IPS-18c (cell line): ENCODE data around the gene ARL3.
"Not testable (repeated sequence)": the region's sequence is repeated elsewhere in the genome, so short reads cannot be mapped to it uniquely, and the experiment has no call there.

Experiments used
- H3K4me3 ChIP-seq: 2 replicates; pipeline ENCODE4 v1.7.0; 2013; ENCODE audit warnings: low read depth, mild to moderate bottlenecking, low read length, moderate library complexity; ENCODE audit not compliant: insufficient read depth
- H3K9me3 ChIP-seq: one replicate; pipeline ENCODE4 v1.6.1; 2013; ENCODE audit warnings: mild to moderate bottlenecking, low read length, moderate library complexity; ENCODE audit not compliant: control insufficient read depth, insufficient read depth

Gene ARL3

DNA sequence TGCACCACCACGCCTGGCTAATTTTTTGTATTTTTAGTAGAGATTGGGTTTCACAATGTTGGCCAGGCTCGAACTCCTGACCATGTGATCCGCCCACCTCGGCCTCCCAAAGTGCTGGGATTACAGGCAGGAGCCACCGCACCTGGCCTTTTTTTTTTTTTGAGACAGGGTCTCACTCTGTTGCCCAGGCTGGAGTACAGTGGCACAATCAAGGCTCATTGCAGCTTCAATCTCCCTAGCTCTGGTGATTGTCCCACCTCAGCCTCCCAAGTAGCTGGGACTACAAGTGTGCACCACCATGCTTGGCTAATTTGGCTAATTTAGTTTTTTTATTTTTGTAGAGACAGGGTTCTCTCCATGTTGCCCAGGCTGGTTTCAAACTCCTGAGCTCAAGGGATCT, 28.1 kb upstream of the ARL3 start:
- not testable (repeated sequence) for H3K9me3 ChIP-seq, H3K4me3 ChIP-seq

DNA sequence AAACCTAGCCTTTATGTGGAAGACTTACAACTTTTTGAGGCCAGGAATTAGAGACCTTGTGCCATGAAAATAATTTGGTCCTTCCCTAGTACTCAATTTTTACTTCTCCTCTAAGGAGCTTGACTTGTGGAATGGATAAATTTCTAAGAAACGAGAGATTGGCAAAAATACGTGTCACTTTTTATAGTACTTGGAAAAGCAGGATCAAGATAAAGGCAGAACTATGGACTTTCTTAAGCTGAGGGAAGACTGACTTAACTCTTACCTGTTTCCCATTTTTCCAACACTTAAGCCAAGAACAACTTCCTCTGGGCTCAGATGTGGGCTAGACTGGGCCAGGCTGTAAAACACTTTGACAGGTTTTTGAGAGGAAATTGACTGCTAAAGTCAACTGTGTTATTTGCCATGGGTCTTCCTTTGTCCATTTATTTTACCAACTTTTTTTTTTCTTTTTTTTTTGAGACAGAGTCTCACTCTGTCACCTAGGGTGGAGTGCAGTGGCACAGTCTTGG, 27.6 kb upstream of the ARL3 start:
- Histone ChIP-seq H3K9me3 (no peaks in the 10 kb centered on the region), H3K4me3 (no peak overlapping the region)

DNA sequence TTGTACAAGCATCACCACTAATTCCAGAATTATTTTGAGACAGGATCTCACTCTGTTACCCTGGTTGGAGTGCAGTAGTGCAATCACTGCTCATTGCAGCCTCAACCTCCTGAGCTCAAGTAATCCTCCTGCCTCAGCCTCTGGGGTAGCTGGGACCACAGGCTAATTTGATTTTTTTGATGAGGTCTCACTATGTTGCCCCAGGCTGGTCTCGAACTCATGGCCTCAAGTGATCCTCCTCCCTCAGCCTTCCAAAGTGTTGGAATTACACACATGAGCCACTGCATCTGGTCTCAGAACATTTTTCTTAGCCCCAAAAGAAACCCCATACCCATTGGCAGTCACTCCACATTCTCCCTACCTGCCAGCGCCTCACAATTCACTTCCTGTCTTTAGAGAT, 26.0 kb upstream of the ARL3 start:
- no peaks in the 10 kb centered on the region for H3K9me3 ChIP-seq

DNA sequence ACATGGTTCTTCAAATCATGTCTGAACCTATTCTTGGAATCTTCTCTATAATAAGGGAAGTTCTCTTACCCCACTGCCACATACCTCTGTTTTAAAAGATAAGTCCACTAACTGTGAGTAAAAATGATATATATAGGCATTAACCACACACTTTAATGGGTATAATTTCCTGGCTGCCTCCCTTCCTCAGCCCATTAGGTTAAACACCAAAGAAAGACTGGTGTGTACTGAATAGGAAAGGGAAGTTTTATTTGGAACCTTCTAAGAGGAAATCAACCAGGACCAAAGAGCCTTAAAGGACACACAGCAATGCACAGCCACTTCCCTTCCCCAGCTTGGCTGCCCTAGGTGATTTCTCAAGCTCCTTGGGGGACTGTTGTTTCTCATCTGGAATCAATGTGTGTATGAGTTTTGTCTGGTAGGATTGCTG, 24.5 kb upstream of the ARL3 start:
- Histone ChIP-seq H3K9me3 (no peaks in the 10 kb centered on the region), H3K4me3 (no peak overlapping the region)

More for the DNA sequence above, 26.0 kb upstream of the ARL3 start:
- H3K4me3 ChIP-seq, result no peak overlapping the region

DNA sequence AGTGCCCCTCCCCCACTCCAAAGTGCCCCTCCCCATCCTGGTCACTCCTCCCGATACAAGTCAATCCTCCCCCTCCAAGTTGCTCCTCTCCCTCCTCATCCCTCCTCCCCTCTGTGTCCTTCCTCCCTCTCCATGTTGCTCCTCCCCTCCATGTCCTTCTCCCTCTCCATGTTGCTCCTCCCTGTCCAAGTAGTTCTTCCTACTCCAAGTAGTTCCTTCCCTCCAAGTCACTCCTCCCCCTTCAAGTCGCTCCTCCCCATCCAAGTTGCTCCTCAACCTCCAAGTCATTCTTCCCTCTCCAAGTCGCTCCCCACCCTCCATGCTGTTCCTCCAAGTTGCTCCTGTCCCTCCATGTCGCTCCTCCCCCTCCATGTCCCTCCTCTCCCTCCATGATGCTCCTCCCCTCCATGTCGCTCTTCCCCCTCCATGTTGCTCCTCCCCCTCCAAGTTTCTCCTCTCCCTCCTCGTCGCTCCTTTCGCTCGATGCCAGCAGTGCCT, 20.9 kb upstream of the ARL3 start:
- Histone ChIP-seq H3K9me3 (no peaks in the 10 kb centered on the region), H3K4me3 (no peak overlapping the region; the same call in 1 of the 2 replicates)

DNA sequence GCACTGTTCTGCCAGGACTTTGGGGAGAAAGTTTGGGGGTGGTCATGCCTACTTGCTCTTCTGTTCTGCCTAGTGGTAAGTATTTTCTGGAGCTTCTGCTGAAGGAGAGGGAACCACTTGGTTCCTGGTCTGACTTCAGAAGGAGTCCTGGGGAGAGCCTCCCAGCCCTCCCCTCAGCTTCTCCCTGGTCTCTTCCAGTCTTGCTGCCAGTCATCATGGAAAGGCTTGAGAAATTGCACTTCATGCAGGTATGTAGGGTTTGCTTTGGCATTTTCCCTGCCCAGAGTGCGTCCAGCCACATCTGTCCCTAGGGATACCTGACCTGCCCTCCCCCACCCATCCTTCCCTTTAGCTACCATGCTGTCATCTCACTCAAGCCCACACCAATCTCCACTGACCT, 18.5 kb upstream of the ARL3 start:
- H3K9me3 ChIP-seq, result no peaks in the 10 kb centered on the region
- H3K4me3 ChIP-seq, result no peak overlapping the region

DNA sequence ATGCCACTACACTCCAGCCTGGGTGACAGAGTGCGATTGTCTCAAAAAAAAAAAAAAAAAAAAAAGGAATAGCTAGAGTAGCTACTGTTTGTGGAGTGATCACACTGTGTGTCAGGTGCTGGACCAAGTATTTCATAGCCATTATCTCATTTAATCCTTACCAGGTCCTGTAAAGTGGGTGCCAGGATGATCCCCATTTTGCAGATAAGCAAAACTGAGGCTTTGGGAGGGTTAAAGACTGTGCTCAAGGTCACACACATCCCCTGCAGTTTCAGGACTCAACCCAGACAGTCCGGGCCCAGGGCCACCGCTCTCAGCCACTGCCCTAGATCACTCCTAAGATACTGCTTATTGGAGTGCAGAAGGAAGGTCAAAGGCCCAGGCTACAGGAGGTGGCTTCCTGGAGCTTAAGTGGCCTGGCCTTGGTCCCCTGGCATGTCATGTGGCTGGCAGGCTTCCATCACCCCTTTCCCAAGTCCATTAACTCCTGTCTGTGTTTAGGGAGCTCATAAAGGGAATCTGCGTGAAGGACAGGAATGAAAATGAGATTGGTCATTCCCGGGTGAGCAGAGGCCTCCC, 17.1 kb upstream of the ARL3 start:
- no peak overlapping the region for H3K4me3 ChIP-seq
- no peaks in the 10 kb centered on the region for H3K9me3 ChIP-seq

DNA sequence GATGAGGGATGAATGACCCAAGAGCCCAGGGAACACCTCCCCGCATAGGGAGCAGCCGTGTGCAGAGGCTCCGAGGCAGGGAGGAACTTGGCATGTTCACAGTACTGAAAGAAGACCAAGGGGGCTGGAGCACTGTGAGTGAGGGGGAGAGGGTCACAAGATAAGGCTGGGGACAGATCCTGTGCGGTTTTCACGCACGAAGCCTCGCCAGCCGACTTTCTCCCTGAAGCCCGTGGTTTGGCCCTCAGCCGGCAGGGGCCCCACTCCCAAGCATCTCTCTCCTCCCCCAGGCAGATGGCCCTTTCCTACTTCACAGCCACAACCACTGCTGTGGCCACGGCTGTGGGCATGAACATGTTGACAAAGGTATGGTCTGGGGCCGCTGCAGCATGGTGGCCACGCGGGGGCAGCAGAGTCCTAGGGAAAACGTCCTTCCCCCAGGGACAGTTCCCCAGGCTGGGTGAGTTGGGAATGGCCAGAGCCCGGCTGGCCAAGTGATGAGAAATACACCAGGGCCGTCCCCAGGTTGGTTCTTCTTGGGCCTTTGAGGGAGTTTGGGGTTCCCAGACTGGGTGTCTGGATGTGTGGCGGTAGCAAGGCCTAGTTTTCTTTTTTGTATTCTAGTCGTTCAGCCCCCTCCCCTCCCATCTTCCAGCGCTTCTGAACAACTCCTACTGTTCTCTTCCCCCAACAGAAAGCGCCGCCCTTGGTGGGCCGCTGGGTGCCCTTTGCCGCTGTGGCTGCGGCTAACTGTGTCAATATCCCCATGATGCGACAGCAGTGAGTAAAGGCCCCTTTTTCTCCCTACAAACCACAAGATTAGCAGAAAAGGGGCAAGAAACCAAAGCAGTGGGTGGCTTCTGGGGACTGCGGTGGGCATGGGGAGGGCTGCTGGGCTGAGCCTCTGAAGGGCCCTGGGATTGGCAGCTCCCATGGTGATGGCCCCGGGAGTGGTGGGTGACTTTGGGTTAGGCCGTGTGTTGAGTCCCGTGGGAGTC, 15.1 kb upstream of the ARL3 start:
- Histone ChIP-seq H3K9me3 (no peaks in the 10 kb centered on the region), H3K4me3 (no peak overlapping the region)

DNA sequence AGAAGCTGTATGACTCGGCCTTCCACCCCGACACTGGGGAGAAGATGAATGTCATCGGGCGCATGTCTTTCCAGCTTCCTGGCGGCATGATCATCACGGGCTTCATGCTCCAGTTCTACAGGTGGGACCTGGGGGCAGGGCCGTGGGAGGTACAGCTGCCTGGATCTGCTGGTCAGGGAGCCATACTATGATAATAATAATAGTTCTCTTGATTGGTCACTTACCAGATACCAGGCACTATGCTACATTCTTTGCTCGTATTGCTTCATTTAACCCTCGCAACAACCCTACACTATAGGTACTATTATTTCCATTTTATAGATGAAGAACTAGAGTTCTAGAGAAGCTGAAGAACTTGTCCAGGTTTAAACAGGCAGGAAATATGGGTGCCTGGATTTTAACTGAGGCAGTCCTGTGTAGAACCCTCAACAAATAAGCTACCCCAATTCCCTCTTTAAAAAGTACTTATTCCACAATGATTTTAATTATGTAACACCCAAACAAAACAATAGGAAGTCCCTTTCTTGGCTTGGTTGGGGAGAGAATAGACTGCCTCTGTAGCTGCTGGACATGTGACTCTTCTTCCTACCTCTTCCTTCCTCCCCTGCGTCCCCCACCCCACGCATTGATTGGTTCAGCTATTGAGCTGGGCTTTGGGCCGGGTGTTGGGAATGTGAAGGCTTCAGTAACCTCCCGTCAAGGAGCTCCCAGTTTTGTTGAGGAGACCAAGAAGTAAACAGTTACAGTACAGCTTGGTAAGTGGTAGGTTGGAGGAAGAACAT, 13.0 kb upstream of the ARL3 start:
- no peak overlapping the region for H3K4me3 ChIP-seq

DNA sequence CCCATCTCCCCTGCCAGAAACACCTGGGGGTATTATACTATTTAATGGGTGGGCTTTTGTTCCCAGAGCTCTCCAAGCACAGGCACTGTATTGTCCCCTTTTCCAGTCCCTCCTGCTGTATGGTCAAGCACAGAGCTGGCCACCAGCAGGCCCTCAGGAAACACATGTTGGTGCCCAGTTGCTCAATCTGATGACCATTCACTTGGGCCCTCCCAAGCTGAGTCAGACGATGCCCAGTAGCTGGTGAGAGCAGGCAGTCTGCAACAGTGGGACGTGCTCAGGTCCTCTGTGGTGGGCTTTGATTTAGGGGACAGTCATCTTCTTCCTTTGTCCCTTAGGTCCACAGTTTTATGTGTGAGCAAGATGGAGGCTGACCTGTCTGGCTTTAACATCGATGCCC, 12.1 kb upstream of the ARL3 start:
- Histone ChIP-seq H3K4me3 (no peak overlapping the region), H3K9me3 (no peaks in the 10 kb centered on the region)

More for the DNA sequence above, 13.0 kb upstream of the ARL3 start:
- no peaks in the 10 kb centered on the region for H3K9me3 ChIP-seq

DNA sequence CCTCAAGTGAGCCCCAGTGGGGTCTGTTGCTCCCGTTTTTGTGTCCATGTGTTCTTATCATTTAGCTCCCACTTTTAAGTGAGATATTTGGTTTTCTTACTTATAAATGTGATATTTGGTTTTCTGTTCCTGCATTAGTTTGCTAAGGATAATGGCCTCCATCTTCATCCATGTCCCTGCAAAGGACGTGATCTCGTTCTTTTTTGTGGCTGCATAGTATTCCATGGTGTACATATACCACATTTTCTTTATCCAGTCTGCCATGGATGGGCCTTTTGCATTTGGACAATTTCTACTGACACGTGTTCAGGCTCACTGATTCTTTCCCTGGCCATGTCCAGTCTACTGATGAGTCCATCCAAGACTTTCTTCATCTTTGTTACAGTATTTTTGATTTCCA, 9.8 kb upstream of the ARL3 start:
- H3K4me3 ChIP-seq, result no peak overlapping the region

DNA sequence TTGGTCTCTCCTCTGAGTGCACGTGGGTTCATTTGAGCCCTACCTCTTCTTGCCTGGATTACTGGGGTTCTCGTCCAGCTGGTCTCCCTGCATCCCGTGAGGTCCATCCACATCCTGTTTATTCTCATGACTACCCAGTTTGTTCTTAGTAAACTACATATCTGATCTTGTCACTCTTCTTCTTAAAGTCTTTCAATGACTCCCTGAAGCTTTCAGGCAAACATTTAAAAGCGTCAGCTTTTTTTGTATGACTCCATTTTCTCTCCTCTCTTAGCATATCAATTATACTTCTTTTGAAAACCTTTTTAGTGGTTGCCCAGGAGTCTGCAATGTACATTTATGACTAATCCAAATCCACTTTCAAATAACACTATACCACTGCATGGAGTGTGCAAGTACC, 7.8 kb upstream of the ARL3 start:
- Histone ChIP-seq H3K4me3 (no peak overlapping the region), H3K9me3 (no peaks in the 10 kb centered on the region)

More for the DNA sequence above, 9.8 kb upstream of the ARL3 start:
- no peaks in the 10 kb centered on the region for H3K9me3 ChIP-seq

DNA sequence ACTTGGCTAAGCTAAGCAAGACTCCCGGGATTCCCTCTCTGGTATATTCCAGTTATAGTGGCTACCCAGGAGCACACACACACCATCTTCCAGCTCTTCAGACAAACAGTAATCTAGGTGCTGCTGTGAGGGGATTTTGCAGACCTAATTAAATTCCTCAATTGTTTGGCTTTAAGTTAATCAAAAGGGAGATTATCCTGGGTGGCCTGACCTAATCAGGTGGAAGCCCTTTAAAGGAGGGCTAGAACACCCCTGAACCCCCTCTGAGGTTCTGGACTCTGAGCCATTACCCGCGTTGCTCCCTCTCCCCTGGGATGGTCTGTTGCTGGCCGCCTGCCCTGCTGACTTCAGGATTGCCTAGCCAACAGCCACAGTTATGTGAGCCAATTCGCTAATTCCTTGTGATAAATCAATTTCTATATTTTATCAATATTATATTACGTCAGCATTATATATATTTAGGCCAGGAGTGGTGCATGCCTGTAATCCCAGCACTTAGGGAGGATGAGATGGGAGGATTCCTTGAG, 6.6 kb upstream of the ARL3 start:
- Histone ChIP-seq H3K4me3 (no peak overlapping the region), H3K9me3 (no peaks in the 10 kb centered on the region)

DNA sequence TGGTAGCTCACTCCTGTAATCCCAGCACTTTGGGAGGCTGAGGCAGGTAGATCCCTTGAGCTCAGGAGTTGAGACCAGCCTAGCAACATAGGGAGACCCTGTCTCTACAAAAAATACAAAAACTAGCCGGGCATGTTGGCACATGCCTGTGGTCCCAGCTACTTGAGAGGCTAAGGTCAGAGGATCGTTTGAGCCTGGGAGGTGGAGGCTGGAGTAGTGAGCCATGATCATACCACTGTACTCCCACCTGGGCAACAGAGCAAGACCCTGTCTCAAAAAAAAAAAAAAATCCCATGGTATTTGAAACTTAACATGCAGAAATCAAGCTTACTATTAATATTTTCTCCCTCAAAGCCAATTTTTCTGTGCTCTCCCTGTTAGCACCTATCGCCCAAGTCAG, 6.1 kb upstream of the ARL3 start:
- Histone ChIP-seq H3K4me3 (no peak overlapping the region), H3K9me3 (no peaks in the 10 kb centered on the region)

DNA sequence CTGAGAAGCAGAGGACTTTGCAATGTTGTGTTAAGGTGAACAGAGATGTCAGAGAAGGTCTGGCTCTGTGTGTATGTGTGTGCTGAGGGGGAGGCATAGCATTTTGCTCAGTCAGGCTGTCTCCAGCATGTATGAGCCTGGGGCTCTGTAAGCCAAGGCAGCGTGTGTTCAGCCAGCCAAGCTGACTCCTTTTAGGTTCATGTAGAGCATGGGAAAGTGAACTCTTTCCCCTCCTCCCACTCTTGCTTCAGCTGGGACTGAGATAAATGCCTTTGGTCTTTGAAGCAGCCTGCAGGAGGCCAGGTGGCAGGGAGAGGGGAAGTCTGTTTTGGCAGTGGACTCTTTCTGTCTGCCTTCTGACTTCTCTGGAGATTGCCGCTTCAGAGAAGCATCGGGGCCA, 4.0 kb upstream of the ARL3 start:
- Histone ChIP-seq H3K4me3 (no peak overlapping the region), H3K9me3 (no peaks in the 10 kb centered on the region)

DNA sequence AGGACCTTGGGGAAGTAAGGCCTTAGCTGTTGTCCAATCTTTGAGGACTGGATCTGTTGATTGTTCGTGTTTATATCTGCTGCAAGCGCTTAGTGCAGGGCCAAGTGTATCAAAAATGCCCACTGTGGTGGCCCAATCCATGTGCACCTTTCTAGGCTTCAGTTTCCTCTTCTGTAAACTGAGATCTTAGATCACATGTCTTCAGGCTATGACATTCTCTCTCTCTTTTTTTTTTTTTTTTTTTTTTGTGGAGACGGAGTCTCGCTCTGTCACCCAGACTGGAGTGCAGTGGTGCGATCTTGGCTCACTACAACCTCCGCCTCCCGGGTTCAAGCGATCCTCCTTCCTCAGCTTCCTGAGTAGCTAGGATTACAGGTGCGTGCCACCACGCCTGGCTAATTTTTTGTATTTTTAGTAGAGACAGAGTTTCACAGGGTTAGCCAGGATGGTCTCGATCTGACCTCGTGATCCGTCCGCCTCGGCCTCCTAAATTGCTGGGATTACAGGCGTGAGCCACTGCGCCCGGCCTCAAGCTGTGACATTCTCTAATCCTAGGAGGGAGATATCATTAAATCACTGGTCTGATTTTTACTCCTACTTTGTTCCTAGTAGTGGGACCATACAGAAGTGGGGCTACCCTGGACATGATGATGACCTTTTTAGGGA, 2.8 kb upstream of the ARL3 start:
- H3K9me3 ChIP-seq, H3K4me3 ChIP-seq: not testable (repeated sequence)

DNA sequence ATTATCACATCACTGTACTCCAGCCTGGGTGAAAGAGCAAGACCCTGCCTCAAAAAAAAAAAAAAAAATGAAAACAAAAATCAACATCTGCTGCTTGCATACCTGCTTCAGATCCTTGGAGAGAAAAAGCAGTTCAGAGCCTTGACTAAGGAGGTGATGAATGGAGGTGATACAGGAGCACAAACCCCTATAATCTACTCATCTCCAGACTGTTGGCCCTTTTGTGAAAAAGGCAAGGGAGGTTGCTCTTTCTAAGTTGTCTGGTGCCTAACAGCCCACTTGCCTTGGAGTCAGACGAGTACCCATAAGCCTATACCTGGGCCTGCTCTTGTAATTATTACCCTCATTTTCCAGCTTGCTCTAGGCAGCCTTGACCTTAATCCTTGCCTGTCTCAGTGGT, 1.7 kb upstream of the ARL3 start:
- Histone ChIP-seq H3K4me3 (no peak overlapping the region; the same call in 1 of the 2 replicates), H3K9me3 (no peaks in the 10 kb centered on the region)
